Measurements from ENCODE around the gene ODC1. TPM values are rescaled to one million over a fixed set of nuclear protein-coding genes. Genes with fewer than 3 reads are reported as not detected.
A peak's percentile ranks its signal among the peaks of the same experiment; 100 is the strongest.

ODC1 gene
- polyA plus RNA-seq, 4 donors: 12.5 to 109 (median 65.5) TPM

DNA sequence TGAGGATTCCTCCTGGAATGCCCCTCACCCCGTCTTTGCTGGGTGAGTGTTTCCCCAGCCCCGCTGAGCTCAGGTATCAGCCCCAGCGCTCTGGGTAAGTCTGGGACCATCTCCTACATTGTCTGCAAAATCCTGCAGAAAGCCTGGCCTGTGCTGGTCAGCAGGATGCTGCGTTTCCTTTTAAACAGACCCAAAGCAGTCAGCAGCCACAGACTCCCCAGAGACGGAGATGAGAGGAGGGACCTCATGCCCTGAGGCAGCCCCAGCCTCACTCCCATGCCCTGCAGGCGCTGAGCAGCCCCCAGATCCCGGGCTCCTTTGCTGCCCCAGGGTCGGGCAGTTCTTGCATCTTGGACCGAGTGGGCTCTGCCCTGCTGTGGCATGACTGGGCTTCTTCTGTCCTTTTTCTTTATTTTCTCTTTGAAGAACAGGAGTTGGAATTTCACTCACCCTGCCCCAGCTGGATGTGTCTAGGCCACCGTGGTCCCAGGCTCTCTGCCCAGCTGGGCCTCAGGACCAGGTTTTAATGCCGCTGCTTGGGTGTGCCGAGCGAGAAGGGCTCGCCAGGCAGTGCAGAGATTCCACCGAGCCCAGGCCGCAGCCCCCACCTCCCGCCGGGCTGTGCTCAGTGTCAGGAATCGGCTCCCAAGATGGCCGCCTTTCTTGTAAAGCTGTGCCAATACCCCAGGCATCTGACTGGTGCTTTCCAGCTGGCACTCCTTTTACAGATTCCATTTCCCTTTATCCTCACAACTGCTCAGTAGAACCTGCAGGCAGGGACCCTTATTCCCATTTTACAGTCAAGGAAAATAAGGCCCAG lies 43.6 kb downstream of the ODC1 start:
- FAIRE-seq (no peak), DNase-seq (no peak)
- Histone ChIP-seq H3K4me3 (ENCODE audit: low read depth in 1 of 3, low read length in 3 of 3) (no peak overlapping the region), H3K9me3 (ENCODE audit: control insufficient read depth in 2 of 2, insufficient read depth in 1 of 2, low read depth in 1 of 2, low read length in 1 of 2) (no peaks in the 10 kb centered on the region), H3K4me1 (ENCODE audit: control insufficient read depth in 3 of 3, insufficient read depth in 2 of 3, low read depth in 1 of 3, low read length in 2 of 3) (peaks cover 9 to 47% (median 23%) of the 10 kb centered on the region in 3 donors), H3K27me3 (ENCODE audit: control insufficient read depth in 3 of 3, insufficient read depth in 3 of 3, low read length in 3 of 3) (no peaks in the 10 kb centered on the region), H3K27ac (ENCODE audit: low read depth in 1 of 3, low read length in 2 of 3) (peak overlapping the region in 1 of 3 donors; percentile 26), H3K36me3 (ENCODE audit: control insufficient read depth in 3 of 3, insufficient read depth in 2 of 3, low read depth in 1 of 3, low read length in 3 of 3) (peaks cover 0 to 66% (median 2%) of the 10 kb centered on the region in 3 donors)
- 86 to 95% (median 91%) methylated on average over 20 of the region's 20 CpGs for WGBS, 3 donors

GRCh38 chr2:10402653-10403215 lies 45.4 kb downstream of the ODC1 start:
- Histone ChIP-seq H3K27me3 (ENCODE audit: control insufficient read depth in 3 of 3, insufficient read depth in 3 of 3, low read length in 3 of 3) (no peaks in the 10 kb centered on the region), H3K36me3 (ENCODE audit: control insufficient read depth in 3 of 3, insufficient read depth in 2 of 3, low read depth in 1 of 3, low read length in 3 of 3) (peaks cover 0 to 71% (median 3%) of the 10 kb centered on the region in 3 donors), H3K27ac (ENCODE audit: low read depth in 1 of 3, low read length in 2 of 3) (peak overlapping the region; percentile 37 to 59 (median 37)), H3K4me1 (ENCODE audit: control insufficient read depth in 3 of 3, insufficient read depth in 2 of 3, low read depth in 1 of 3, low read length in 2 of 3) (peaks cover 9 to 29% (median 16%) of the 10 kb centered on the region in 3 donors), H3K9me3 (ENCODE audit: control insufficient read depth in 2 of 2, insufficient read depth in 1 of 2, low read depth in 1 of 2, low read length in 1 of 2) (no peaks in the 10 kb centered on the region), H3K4me3 (ENCODE audit: low read depth in 1 of 3, low read length in 3 of 3) (no peak overlapping the region)
- no peak for FAIRE-seq
- peak; percentile 59 to 68 for DNase-seq
- 48 to 74% (median 71%) methylated on average over 8 of the region's 8 CpGs for WGBS, 3 donors

DNA sequence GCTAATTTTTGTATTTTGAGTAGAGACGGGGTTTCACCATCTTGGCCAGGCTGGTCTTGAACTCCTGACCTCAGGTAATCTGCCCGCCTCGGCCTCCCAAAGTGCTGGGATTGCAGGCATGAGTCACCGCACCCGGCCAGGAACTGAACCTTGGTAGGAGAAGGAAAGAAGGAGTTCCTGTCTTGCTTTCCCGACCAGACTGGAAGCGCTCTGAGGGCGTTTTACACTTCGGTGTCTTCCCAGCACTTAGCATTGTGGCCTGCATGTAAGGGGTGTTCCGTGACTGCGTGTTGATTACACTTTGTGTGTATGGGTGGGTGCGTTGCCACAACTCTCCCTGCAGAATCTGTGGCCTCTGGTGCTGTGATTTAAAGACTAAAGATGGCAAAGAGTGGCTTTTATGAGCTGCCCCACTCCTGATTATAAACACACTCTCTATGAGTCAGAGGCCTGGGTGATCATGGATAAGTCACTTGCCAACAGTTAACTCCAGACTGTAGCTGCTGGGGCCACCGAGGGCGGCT lies 46.0 kb downstream of the ODC1 start:
- H3K4me1 ChIP-seq (ENCODE audit: control insufficient read depth in 3 of 3, insufficient read depth in 2 of 3, low read depth in 1 of 3, low read length in 2 of 3): peaks cover 5 to 25% (median 11%) of the 10 kb centered on the region in 3 donors
- no peak overlapping the region for H3K4me3 ChIP-seq (ENCODE audit: low read depth in 1 of 3, low read length in 3 of 3)
- 56 to 75% (median 66%) methylated on average over 14 of the region's 14 CpGs for WGBS, 3 donors
- peak overlapping the region; percentile 37 to 83 (median 43) for H3K27ac ChIP-seq (ENCODE audit: low read depth in 1 of 3, low read length in 2 of 3)
- FAIRE-seq (no peak), DNase-seq (peak in 1 of 2 donors; percentile 74)
- H3K36me3 ChIP-seq (ENCODE audit: control insufficient read depth in 3 of 3, insufficient read depth in 2 of 3, low read depth in 1 of 3, low read length in 3 of 3): peaks cover 0 to 75% (median 3%) of the 10 kb centered on the region in 3 donors
- no peaks in the 10 kb centered on the region for H3K27me3 ChIP-seq (ENCODE audit: control insufficient read depth in 3 of 3, insufficient read depth in 3 of 3, low read length in 3 of 3)
- H3K9me3 ChIP-seq (ENCODE audit: control insufficient read depth in 2 of 2, insufficient read depth in 1 of 2, low read depth in 1 of 2, low read length in 1 of 2): no peaks in the 10 kb centered on the region

DNA sequence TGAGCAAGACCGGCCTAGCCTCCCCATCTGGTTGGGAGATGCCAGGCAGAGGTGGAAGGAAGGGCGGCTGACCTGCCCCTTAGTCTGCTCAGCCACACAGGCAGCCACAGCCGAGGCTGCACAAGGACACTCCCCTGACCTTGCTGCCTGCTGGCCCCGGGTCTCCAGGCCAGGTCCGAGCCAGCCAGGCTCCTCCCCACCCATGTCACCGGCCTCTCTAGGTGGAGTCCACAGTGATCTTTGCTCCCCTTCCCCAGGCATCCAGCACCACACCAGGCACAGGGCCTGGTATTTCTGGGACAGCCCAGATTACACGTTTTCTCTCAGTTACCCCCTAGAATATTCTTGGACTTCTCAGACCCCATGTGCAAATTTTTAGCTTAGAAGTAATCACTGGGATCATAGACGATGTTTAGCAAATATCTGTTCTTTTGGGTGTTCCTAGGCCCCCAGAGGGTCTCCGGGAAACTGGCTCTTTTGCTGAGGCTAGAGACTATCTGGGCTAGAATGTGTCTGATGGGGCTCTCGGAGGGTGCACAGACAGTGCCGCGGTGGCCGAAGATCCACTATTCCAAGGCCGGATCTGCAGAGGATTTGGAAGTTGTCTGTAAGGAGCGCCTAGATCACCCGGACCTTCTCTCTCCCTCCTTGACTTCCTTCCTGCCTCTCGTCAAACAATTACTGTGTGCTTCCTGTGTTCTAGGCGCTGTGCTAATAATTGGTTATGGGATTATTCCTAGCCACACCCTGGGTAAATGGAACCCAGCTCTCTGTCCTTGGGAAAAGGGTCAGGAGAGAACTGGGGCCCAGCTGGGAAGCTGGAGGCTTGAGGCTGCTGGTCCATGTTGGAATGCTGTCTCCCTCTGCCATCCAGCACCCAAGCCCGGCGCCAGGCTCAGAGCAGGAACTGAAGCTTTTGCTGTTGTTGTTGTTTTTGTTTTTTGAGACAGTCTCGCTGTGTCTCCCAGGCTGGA lies 46.9 kb downstream of the ODC1 start:
- Histone ChIP-seq H3K9me3 (ENCODE audit: control insufficient read depth in 2 of 2, insufficient read depth in 1 of 2, low read depth in 1 of 2, low read length in 1 of 2) (no peaks in the 10 kb centered on the region), H3K4me1 (ENCODE audit: control insufficient read depth in 3 of 3, insufficient read depth in 2 of 3, low read depth in 1 of 3, low read length in 2 of 3) (peaks cover 5 to 25% (median 10%) of the 10 kb centered on the region in 3 donors), H3K27ac (ENCODE audit: low read depth in 1 of 3, low read length in 2 of 3) (peak overlapping the region; percentile 20 to 85 (median 83)), H3K36me3 (ENCODE audit: control insufficient read depth in 3 of 3, insufficient read depth in 2 of 3, low read depth in 1 of 3, low read length in 3 of 3) (peaks cover 0 to 72% (median 3%) of the 10 kb centered on the region in 3 donors), H3K27me3 (ENCODE audit: control insufficient read depth in 3 of 3, insufficient read depth in 3 of 3, low read length in 3 of 3) (no peaks in the 10 kb centered on the region), H3K4me3 (ENCODE audit: low read depth in 1 of 3, low read length in 3 of 3) (no peak overlapping the region)
- FAIRE-seq: no peak
- 57 to 70% (median 66%) methylated on average over 21 of the region's 21 CpGs for WGBS, 3 donors
- peak; percentile 51 to 79 for DNase-seq

- Histone ChIP-seq H3K9me3 (ENCODE audit: control insufficient read depth in 2 of 2, insufficient read depth in 1 of 2, low read depth in 1 of 2, low read length in 1 of 2) (no peaks in the 10 kb centered on the region), H3K4me3 (ENCODE audit: low read depth in 1 of 3, low read length in 3 of 3) (no peak overlapping the region), H3K27me3 (ENCODE audit: control insufficient read depth in 3 of 3, insufficient read depth in 3 of 3, low read length in 3 of 3) (no peaks in the 10 kb centered on the region), H3K36me3 (ENCODE audit: control insufficient read depth in 3 of 3, insufficient read depth in 2 of 3, low read depth in 1 of 3, low read length in 3 of 3) (peaks cover 0 to 72% (median 3%) of the 10 kb centered on the region in 3 donors), H3K27ac (ENCODE audit: low read depth in 1 of 3, low read length in 2 of 3) (peak overlapping the region in 2 of 3 donors; percentile 28 to 85), H3K4me1 (ENCODE audit: control insufficient read depth in 3 of 3, insufficient read depth in 2 of 3, low read depth in 1 of 3, low read length in 2 of 3) (peaks cover 5 to 25% (median 10%) of the 10 kb centered on the region in 3 donors)
- DNase-seq: no peak
- no peak for FAIRE-seq
- WGBS, 3 donors: 75 to 87% (median 82%) methylated on average over 11 of the region's 11 CpGs
Observed at GRCh38 chr2:10400568-10400977, 47.6 kb downstream of the ODC1 start.

GRCh38 chr2:10400002-10400401 lies 48.1 kb downstream of the ODC1 start:
- WGBS, 3 donors: 89 to 94% (median 91%) methylated on average over 14 of the region's 14 CpGs
- FAIRE-seq (no peak), DNase-seq (no peak)
- Histone ChIP-seq H3K36me3 (ENCODE audit: control insufficient read depth in 3 of 3, insufficient read depth in 2 of 3, low read depth in 1 of 3, low read length in 3 of 3) (peaks cover 0 to 67% (median 3%) of the 10 kb centered on the region in 3 donors), H3K4me3 (ENCODE audit: low read depth in 1 of 3, low read length in 3 of 3) (no peak overlapping the region), H3K4me1 (ENCODE audit: control insufficient read depth in 3 of 3, insufficient read depth in 2 of 3, low read depth in 1 of 3, low read length in 2 of 3) (peaks cover 5 to 25% (median 10%) of the 10 kb centered on the region in 3 donors), H3K27ac (ENCODE audit: low read depth in 1 of 3, low read length in 2 of 3) (peak overlapping the region in 1 of 3 donors; percentile 4), H3K27me3 (ENCODE audit: control insufficient read depth in 3 of 3, insufficient read depth in 3 of 3, low read length in 3 of 3) (no peaks in the 10 kb centered on the region), H3K9me3 (ENCODE audit: control insufficient read depth in 2 of 2, insufficient read depth in 1 of 2, low read depth in 1 of 2, low read length in 1 of 2) (no peaks in the 10 kb centered on the region)

DNA sequence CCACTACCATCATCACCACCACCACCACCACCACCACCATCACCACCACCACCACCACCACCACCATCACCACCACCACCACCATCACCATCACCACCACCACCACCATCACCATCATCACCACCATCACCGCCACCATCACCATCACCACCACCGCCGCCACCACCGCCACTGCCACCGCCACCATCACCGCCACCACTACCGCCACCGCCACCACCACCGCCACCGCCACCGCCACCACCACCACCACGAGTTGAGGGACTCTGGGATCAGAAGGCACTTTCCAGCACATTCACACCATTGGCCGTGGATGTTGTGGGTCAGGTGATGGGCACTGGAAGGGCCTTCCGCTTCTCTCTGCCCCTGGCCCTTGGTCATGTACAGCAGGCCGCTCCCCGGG lies 48.8 kb downstream of the ODC1 start:
- H3K27me3 ChIP-seq (ENCODE audit: control insufficient read depth in 3 of 3, insufficient read depth in 3 of 3, low read length in 3 of 3): no peaks in the 10 kb centered on the region
- no peak overlapping the region for H3K27ac ChIP-seq (ENCODE audit: low read depth in 1 of 3, low read length in 2 of 3)
- peaks cover 0 to 61% (median 3%) of the 10 kb centered on the region in 3 donors for H3K36me3 ChIP-seq (ENCODE audit: control insufficient read depth in 3 of 3, insufficient read depth in 2 of 3, low read depth in 1 of 3, low read length in 3 of 3)
- 70 to 88% (median 85%) methylated on average over 10 to 15 of the region's 16 CpGs for WGBS, 3 donors
- H3K4me1 ChIP-seq (ENCODE audit: control insufficient read depth in 3 of 3, insufficient read depth in 2 of 3, low read depth in 1 of 3, low read length in 2 of 3): peaks cover 5 to 25% (median 10%) of the 10 kb centered on the region in 3 donors
- H3K4me3 ChIP-seq (ENCODE audit: low read depth in 1 of 3, low read length in 3 of 3): no peak overlapping the region
- H3K9me3 ChIP-seq (ENCODE audit: control insufficient read depth in 2 of 2, insufficient read depth in 1 of 2, low read depth in 1 of 2, low read length in 1 of 2): no peaks in the 10 kb centered on the region
- DNase-seq: no peak
- FAIRE-seq: no peak

Measured in small intestine (tissue), 7 donors.